ENCODE measurements around the gene HM13.

HM13 gene

DNA sequence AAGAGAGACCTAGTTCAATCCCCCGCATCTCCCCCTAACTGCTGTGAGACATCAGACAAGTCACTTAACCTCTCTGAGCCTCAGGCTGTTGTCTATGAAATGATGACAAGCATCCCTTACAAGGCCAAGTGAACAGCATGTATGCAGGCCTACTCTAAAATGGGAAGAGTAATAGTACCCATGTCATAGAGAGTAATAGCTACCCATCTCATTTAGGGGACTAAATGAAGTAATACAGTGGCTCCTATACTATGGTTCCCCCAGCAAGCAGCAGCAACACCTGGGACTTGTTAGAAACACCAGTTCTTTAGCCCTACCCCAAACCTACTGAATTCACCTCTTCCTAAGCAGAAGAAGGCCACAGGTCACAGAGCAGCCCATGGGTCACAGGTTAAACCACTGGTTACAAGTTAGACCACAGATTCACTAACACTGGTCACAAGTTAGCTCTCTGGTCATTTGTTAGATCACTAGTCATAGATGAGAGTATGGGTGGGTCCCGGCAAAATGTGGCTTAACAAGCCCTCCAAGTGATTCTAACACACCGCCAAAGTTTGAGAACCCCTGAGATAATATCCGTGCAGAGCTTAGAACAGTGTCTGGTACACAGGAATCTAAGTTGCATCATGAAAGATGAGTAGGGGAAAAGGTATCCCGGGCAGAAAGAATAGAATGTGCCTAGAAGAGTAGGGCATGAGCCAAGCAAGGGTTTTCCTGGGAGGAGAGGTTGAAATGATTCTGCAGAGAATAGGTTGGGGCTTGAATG is 40.7 kb upstream of the HM13 start:
- Histone ChIP-seq H3F3A (ENCODE audit: control insufficient read depth, insufficient read depth) (no peaks in the 10 kb centered on the region), H3K27me3 (ENCODE audit: control insufficient read depth, low read length) (0 out of 2 replicates have a peak, but pooled peaks cover 9% of the 10 kb centered on the region), H4K20me1 (ENCODE audit: control insufficient read depth, insufficient read depth, low read depth, low read length) (no peaks in the 10 kb centered on the region), H3K79me2 (ENCODE audit: control insufficient read depth, low read length) (no peaks in the 10 kb centered on the region), H3K4me1 (ENCODE audit: control insufficient read depth, low read length) (peaks cover 21% of the 10 kb centered on the region), H3K9me3 (ENCODE audit: control insufficient read depth, insufficient read depth, low read length) (no peaks in the 10 kb centered on the region), H3K9me2 (replicated peaks; ENCODE audit: control insufficient read depth, low read length) (no peaks in the 10 kb centered on the region), H3K27ac (ENCODE audit: low read depth, low read length) (no peak overlapping the region), H3K4me3 (ENCODE audit: low read length) (no peak overlapping the region), H3K36me3 (ENCODE audit: control insufficient read depth, low read length) (no peaks in the 10 kb centered on the region), H3K4me2 (ENCODE audit: low read length) (peak overlapping the region; percentile 51)
- TF ChIP-seq, protein P1, sequence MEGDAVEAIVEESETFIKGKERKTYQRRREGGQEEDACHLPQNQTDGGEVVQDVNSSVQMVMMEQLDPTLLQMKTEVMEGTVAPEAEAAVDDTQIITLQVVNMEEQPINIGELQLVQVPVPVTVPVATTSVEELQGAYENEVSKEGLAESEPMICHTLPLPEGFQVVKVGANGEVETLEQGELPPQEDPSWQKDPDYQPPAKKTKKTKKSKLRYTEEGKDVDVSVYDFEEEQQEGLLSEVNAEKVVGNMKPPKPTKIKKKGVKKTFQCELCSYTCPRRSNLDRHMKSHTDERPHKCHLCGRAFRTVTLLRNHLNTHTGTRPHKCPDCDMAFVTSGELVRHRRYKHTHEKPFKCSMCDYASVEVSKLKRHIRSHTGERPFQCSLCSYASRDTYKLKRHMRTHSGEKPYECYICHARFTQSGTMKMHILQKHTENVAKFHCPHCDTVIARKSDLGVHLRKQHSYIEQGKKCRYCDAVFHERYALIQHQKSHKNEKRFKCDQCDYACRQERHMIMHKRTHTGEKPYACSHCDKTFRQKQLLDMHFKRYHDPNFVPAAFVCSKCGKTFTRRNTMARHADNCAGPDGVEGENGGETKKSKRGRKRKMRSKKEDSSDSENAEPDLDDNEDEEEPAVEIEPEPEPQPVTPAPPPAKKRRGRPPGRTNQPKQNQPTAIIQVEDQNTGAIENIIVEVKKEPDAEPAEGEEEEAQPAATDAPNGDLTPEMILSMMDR (IDR thresholded peaks at IDR 0.05; ENCODE audit: low read depth, low read length, poor library complexity, severe bottlenecking): no peak
- no peak for TF ChIP-seq EZH2phosphoT487 (IDR thresholded peaks at IDR 0.05; ENCODE audit: borderline replicate concordance, low read length)

DNA sequence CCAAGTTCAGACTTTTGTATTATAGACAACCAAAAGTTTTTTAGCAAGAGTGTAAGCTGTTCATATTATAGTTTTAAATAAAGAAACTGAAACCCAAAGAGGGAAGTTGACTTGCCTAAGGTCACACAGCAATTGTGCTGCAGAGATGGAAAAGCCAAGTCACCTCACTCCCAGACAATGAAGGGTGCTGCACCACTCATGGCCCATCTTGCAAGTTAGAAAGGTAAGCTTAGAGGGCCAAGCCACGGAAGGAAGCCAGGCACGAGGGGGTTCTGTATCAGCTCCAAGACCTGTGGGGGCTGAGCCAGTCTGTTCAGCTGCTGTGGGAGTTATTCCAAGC is 40.2 kb upstream of the HM13 start:
- H3K27ac ChIP-seq (ENCODE audit: low read depth, low read length): no peak overlapping the region
- no peaks in the 10 kb centered on the region for H3K36me3 ChIP-seq (ENCODE audit: control insufficient read depth, low read length)
- no peak overlapping the region for H3K4me3 ChIP-seq (ENCODE audit: low read length)
- H3K9me3 ChIP-seq (ENCODE audit: control insufficient read depth, insufficient read depth, low read length): no peaks in the 10 kb centered on the region
- H4K20me1 ChIP-seq (ENCODE audit: control insufficient read depth, insufficient read depth, low read depth, low read length): no peaks in the 10 kb centered on the region
- H3K9me2 ChIP-seq (replicated peaks; ENCODE audit: control insufficient read depth, low read length): no peaks in the 10 kb centered on the region
- H3K27me3 ChIP-seq (ENCODE audit: control insufficient read depth, low read length): 0 out of 2 replicates have a peak, but pooled peaks cover 9% of the 10 kb centered on the region
- peaks cover 21% of the 10 kb centered on the region for H3K4me1 ChIP-seq (ENCODE audit: control insufficient read depth, low read length)
- peak overlapping the region; percentile 51 for H3K4me2 ChIP-seq (ENCODE audit: low read length)
- TF ChIP-seq, protein P1 (IDR thresholded peaks at IDR 0.05; ENCODE audit: low read depth, low read length, poor library complexity, severe bottlenecking): no peak
- no peak for TF ChIP-seq EZH2phosphoT487 (IDR thresholded peaks at IDR 0.05; ENCODE audit: borderline replicate concordance, low read length)
- no peaks in the 10 kb centered on the region for H3K79me2 ChIP-seq (ENCODE audit: control insufficient read depth, low read length)
- H3F3A ChIP-seq (ENCODE audit: control insufficient read depth, insufficient read depth): no peaks in the 10 kb centered on the region

DNA sequence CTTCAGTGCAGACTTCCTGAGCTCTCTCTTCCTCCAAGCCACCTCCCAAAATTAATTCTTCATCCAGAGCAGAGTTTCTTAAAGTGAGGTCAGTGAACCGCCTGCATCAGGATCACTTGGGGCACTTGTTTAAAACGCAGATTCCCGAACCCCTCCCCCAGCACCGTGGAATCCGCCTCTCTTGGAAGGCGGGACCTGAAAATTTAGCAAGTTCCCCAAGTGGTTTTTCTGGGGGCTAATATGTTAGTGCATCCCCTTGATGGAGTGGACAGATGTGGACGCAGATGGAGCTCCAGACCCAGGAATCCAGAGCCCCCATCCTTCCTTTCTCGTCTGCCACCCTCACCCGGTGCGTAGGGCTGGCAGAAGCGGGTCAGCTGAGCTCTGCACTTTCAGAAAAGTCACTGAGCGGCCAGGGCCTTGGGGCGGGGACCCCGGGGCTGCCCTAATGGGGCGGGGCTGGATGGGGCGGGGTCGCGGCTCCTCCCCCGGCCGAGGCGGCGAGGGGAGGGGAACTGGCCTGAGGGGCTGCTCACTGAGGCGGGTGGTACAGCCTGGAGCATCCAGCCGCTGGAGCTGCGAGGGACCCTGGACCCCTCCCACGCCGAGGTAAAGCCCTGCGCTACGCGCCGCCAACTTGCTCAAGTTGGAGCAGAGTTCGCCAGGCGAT is 39.3 kb upstream of the HM13 start, which contains the start of the genes DEFB124 and REM1:
Gene DEFB124, minus strand, starts transcription at position 370 of the 670 bp plus-strand sequence. CDS start 2,114 bp downstream, outside the sequence.
Gene REM1, plus strand, starts transcription at position 531 of the 670 bp plus-strand sequence. CDS start 1,158 bp downstream, outside the sequence.
- peak within 1 kb of the TSS; percentile 51 for H3K4me2 ChIP-seq (ENCODE audit: low read length)
- H4K20me1 ChIP-seq (ENCODE audit: control insufficient read depth, insufficient read depth, low read depth, low read length): no peaks in the 10 kb centered on the region
- TF ChIP-seq, protein P1 (IDR thresholded peaks at IDR 0.05; ENCODE audit: low read depth, low read length, poor library complexity, severe bottlenecking): no peak
- no peak for TF ChIP-seq EZH2phosphoT487 (IDR thresholded peaks at IDR 0.05; ENCODE audit: borderline replicate concordance, low read length)
- no peak within 1 kb of the TSS for H3K27ac ChIP-seq (ENCODE audit: low read depth, low read length)
- no peak within 1 kb of the TSS for H3K4me3 ChIP-seq (ENCODE audit: low read length)
- H3K4me1 ChIP-seq (ENCODE audit: control insufficient read depth, low read length): peaks cover 21% of the 10 kb centered on the region
- no peaks in the 10 kb centered on the region for H3K36me3 ChIP-seq (ENCODE audit: control insufficient read depth, low read length)
- no peaks in the 10 kb centered on the region for H3K9me2 ChIP-seq (replicated peaks; ENCODE audit: control insufficient read depth, low read length)
- H3K79me2 ChIP-seq (ENCODE audit: control insufficient read depth, low read length): no peaks in the 10 kb centered on the region
- H3K9me3 ChIP-seq (ENCODE audit: control insufficient read depth, insufficient read depth, low read length): no peaks in the 10 kb centered on the region
- no peaks in the 10 kb centered on the region for H3F3A ChIP-seq (ENCODE audit: control insufficient read depth, insufficient read depth)
- 0 out of 2 replicates have a peak, but pooled peaks cover 9% of the 10 kb centered on the region for H3K27me3 ChIP-seq (ENCODE audit: control insufficient read depth, low read length)
